ENCODE data around the gene CISH.

CISH gene

GRCh38 chr3:50592568-50592967, 19.0 kb downstream of the CISH start:
- no peak for DNase-seq

- no peak for DNase-seq
These were observed 20.3 kb downstream of the CISH start for GRCh38 chr3:50591196-50591741.

GRCh38 chr3:50588759-50589433, 22.7 kb downstream of the CISH start:
- no peak for DNase-seq

- peak; percentile 60 for DNase-seq
These were observed 23.5 kb downstream of the CISH start for GRCh38 chr3:50587806-50588758.

GRCh38 chr3:50587373-50587772, 24.2 kb downstream of the CISH start:
- no peak for DNase-seq

- no peak for DNase-seq
These were observed 24.9 kb downstream of the CISH start for GRCh38 chr3:50586763-50587070.

- DNase-seq, result no peak
These were observed 25.4 kb downstream of the CISH start for GRCh38 chr3:50585919-50586762.

GRCh38 chr3:50584391-50584790, 27.2 kb downstream of the CISH start:
- no peak for DNase-seq

- DNase-seq, result no peak
These were observed 27.7 kb downstream of the CISH start for GRCh38 chr3:50583897-50584296.

GRCh38 chr3:50582083-50582482, 29.5 kb downstream of the CISH start:
- DNase-seq, result no peak

GRCh38 chr3:50581459-50581842, 30.1 kb downstream of the CISH start:
- DNase-seq, result no peak

GRCh38 chr3:50580683-50581458, 30.7 kb downstream of the CISH start:
- DNase-seq, result no peak

GRCh38 chr3:50577348-50577747, 34.2 kb downstream of the CISH start:
- DNase-seq, result no peak

GRCh38 chr3:50575372-50575771, 36.2 kb downstream of the CISH start:
- no peak for DNase-seq

GRCh38 chr3:50574444-50574831, 37.1 kb downstream of the CISH start:
- no peak for DNase-seq

- DNase-seq, result no peak
These were observed 37.8 kb downstream of the CISH start for GRCh38 chr3:50573566-50574443.

- no peak for DNase-seq
These were observed 38.7 kb downstream of the CISH start for GRCh38 chr3:50572801-50573371.

- DNase-seq, result peak; percentile 73
These were observed 39.4 kb downstream of the CISH start for GRCh38 chr3:50572158-50572557.

- no peak for DNase-seq
These were observed 40.1 kb downstream of the CISH start for GRCh38 chr3:50571486-50571885.

GRCh38 chr3:50570508-50571279, 40.9 kb downstream of the CISH start:
- DNase-seq, result no peak
